HG03520 (cell line): Measurements from ENCODE around the gene CFAP161.
"Not testable (repeated sequence)": the region's sequence is repeated elsewhere in the genome, so short reads cannot be mapped to it uniquely, and the experiment has no call there.

Experiments
- ATAC-seq: cut with Tn5 transposase; IDR thresholded peaks from one replicate; pipeline ENCODE4 v1.9.1; 2021; ENCODE audit warnings: mild to moderate bottlenecking, moderate library complexity; ENCODE audit not compliant: unreplicated experiment

CFAP161 gene

DNA sequence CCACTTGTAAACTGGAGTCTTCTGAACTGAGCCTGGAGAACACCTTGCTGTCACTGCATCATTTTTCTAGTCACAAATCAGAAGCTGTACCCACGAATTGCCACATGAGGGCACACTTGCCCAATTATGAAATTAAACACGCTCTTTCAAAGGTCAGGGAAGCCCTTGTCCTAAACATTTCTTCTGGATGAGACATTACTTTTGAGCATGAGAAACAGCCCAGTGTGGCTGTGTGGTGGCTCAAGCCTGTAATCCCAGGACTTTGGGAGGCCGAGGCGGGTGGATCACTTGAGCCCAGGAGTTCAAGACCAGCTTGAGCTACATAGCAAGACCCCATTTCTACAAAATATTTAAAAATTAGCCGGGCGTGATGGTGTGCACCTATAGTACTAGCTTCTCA, 27.5 kb upstream of the CFAP161 start:
- ATAC-seq, result no peak

DNA sequence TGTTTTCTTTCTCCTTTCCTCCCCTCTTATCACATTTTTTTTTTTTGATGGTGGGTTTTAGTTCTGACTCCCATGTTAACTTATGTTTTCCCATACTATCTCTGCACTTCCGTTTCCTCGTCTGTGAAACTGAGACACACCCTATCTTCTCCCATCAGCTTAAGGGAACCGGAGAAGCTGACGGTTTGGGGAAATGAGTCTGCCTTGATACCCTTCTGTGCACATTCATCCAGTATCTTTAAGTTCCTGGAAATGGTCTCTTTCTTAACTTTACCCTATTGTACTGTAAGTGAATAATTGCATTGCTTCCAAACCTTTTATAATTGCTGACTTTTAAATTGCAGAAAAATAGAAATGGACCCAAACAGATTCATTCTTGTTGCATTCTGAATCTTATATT, 26.2 kb upstream of the CFAP161 start:
- ATAC-seq, result no peak

DNA sequence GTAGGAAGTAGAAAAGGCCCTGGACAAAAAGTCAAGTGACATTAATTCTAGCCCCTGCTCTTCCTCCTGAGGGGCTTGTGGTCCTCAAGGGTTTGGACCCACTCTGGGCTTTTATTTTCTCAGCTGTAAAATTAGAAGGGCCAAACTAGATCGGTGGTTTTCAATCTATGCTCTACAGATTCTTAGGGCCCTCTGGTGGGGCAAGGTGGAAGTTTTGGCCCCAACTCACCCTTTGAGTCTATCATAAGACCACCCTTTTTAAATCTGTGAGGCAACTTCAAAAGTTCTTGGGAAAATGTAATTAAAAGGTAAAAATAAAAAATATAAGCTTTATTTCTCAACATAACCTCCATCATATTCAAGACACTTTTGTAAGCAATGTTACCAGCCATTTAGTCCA, 25.6 kb upstream of the CFAP161 start:
- no peak for ATAC-seq

DNA sequence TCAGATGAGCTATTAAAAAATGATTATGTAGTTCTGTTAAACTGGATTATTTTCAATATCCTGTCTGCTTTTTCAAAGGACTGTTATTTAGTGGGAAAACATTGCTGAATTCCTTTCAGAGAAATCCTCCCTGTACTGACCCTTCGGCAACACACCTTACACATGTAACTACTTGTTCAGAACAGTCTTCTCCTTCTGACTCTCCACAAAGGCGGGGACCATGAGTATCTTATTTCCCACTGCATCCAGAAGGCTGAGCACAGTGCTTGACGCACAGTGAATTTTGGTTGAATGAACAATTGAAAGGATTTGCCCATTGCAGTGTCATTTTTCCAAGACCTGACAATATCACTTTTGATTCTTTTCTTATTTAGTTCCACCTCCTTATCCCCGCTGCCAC, 23.1 kb upstream of the CFAP161 start:
- no peak for ATAC-seq

DNA sequence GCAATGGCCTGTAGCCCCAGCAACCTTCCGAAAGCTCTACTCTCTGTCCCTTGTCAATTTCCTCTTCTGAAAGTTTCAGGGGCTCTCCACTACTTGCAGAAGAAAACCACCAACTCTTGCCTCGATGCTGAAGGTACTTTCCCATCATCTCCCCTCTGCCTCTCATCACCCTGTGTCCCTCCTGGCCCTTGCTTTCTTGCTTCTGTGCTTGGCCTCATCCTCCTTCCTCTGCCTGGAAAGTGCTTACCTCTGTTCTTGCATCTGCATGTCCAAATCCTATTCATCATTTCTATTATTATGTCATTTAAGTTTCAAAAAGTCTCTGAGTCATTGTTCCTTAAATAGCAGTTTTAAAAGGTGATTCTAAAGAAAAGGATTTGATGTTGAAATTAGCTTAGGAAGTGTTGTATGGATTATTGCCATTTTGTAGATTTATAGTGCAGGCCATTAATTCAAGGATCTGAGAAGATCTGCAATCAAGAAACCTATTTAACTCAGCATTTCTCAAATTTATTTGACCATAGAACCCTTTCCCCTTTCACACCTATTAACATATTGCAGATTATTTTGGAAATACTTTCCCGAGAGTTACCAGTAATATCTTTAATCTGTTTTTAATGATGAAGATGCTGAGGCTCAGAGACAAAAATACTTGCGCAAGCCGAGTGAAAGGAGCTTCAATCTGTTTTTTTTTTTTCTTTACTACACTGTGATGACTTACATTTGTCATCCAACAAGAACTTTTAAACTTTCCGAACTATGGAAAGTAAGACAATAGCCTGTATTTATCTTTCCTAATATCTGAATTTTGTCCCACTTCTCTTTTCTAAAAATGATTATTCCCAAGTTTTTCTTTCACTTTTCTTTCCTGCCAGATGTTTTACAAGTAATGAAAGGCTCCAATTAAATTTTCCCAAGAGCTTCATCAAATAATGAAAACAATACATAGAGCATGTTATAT, 22.3 kb upstream of the CFAP161 start:
- peak; percentile 71 for ATAC-seq

DNA sequence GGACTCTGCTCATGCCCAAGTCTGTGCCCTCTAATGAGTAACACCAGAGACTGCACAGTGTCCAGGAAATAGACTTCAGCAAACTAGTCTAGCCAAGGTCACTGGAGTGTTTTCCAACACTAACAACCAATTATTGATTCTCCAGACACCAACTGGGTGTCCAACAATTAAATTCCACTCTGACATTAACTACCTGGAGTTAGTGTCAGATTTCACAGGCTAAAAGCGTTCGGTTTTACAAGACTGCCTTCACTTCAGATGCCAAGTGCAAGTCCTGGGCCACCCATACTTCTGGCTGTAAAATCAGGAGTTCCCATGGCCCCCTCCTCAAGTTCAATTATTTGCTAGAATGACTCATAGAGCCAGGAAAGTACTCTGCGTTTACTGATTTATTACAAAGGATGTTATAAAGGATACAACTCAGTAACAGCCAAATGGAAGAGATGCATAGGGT, 20.8 kb upstream of the CFAP161 start:
- no peak for ATAC-seq

DNA sequence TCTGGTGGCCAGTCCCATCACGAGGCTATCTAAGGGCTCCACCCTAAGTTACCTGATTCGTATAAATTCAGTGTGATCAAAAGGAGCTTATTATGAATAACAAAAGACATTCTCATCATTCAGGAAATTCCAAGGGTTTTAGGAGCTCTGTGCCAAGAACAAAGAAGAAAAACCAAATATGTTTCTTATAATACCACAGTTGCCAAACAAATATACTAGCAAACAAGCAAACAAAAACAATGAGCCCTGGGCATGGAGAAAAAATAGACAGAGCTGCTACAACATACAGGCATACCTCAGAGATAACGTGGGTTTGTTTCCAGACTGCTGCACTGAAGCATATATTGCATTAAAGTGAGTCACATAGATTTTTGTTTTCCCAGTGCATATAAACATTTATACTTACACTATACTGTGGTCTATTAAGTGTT, 20.2 kb upstream of the CFAP161 start:
- ATAC-seq, result no peak

DNA sequence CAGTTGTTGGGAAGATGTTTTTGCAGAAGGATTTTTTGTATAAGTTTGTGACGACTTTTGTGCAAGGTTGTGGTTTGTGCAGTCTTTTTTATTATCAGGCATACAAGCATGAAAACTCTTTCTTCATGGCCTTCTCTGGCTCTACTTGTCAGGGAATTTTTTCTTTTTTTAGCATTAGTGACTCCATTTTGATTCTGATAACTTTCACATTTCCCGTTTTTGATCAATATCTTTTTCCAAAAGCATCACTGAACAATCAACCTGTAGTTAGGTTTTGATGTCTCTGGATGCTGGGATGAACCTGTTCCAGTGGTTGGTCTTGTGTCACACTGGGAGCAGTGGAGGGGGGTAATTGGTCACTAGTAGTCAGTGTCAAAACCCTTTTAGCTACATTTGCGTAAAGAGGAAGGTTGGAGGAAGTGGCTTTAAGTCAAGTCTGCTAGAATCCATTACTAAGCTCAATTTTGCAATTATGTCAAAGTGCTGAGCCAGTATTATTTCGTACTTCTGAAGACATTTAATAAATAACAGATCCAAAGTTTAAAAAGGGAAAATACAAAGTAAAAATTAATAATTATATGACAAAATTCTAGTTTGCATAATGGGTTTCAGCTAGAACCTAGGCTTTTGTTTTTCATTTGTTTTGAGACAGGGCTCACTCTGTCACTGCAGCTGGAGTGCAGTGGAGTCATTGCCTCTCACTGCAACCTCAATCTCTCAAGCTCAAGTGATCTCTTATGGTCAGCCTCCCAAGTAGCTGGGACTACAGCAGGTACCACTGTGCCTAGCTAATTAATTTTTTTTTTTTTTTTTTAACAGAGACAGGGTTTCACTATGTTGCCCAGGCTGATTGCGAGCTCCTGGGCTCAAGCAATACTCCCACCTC, 18.8 kb upstream of the CFAP161 start:
- no peak for ATAC-seq

DNA sequence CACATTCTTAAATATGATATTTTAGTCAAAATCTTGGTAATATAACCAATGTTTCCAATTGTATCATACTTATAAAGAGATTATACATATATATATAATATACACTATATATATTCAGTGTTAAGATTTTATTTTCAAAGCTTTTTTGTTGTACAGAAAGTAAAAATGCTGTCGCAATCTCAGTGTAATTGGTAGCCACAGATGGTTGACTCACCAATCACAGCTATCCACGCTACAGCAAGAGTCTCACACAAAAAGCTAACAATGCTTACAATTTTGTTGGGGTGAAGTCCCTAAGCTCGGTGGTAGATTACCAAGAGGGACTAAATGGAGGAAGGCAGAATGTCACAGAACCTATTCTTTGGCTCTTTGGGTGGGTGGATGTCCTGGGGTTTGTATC, 16.9 kb upstream of the CFAP161 start:
- no peak for ATAC-seq

DNA sequence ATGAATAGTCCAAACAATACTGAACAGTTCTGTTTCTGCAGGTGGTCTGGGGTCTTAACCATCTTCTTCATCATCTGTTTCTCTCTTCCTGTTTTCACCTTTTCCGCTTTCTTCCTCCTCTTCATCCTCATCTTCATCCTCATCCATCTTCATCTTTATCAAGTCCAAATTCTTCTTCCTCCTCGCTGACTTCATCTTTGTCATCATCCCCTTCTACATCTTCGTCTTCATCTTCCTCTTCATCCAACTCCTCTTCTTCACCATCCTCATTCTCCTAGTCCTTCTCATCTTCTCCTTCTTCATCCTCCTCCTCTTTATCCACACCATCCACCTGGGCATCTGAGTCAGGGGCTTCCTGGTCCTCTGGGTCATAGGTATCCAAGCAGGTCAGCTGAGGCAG, 16.5 kb upstream of the CFAP161 start:
- ATAC-seq, result no peak

DNA sequence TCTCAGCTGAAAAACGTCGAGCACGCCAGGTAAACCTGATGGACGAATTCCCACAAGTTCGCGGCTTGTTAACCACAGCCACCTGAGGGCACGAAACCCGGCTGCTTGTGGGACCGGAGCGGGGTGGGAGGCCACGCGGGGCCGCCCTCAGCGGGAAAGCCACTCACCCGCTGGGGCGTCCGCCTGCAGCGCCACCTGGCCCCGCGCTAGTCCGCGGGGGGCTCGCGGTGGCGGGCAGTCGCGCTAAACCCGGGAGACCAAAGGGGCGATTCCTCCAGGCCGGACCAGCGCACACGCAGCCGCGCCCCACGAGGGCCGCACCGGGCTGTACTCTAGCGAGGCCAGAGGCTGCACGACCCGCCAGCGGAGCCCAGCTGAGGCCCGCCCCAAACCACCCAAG, 15.7 kb upstream of the CFAP161 start:
- no peak for ATAC-seq

DNA sequence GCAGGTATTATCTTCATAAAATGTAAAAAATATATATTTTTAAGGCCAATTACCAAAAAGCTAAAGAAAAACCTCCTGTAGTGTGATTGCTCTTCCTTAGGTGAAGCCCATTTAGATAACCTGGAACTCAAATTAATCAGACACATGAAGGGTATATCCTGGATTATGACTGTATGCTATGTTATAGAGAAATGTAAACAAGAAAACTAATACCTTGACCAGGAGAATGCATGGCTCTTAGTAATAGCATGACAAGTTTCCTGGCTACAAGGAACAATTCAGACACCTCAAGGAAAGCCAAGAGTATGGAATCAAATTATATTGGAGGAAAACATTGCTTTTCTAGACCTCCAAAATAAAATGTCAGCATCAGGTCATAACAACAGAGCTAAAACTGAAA, 14.0 kb upstream of the CFAP161 start:
- ATAC-seq, result no peak

DNA sequence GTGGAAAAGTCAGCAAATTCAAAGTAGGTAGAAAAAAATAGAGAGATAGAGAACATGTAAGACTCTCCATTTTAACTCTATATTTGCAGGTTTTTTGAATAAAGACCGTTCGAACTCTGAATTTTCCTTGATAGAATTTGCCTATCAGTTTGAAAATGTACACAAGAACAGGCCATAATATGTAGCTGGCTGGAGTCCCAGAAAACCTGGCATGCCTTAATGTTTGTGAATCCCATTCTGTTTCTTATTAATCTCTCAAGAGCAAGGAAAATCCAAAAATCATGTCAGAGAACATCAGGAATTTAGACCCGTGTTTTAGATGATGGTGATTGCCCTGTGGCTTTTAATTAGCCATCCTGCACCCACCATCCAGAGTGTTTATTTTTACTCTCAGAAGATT, 7.2 kb upstream of the CFAP161 start:
- ATAC-seq, result no peak

DNA sequence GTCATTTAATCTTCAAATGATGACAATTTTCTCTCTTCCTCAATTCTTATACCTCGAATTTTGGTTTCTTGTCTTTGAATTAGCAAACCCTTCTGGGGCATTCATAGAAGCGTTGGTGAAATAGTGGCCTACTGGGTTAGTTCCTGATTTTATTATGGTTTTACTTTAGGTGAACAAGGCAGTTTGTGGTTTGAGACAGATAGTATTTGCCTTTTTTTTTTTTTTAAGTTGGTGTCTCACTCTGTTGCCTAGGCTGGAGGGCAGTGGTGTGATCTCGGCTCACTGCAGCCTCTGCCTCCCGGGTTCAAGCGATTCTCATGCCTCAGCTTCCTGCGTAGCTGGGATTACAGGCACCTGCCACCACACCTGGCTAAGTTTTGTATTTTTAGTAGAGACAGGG, 7.4 kb downstream of the CFAP161 start:
- ATAC-seq, result not testable (repeated sequence)

DNA sequence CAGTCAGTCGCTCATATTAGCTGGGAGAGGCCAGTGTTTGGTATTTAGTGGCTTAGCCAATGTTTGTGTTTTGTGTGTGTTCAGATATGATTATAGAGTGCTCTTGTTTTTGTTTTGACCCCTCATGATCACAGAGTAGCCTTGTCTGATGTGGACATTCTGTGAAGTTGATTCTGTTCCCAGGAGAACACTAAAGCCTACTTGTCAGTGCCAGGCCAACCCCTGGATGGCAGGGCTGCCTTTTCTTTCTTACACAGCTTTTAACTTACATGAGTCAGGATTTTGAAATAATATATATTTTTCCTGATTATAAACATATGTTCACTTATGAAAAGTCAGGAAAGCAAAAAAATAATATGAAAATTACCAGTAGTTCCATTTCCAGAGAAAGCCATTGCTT, 11.9 kb downstream of the CFAP161 start:
- ATAC-seq, result no peak

DNA sequence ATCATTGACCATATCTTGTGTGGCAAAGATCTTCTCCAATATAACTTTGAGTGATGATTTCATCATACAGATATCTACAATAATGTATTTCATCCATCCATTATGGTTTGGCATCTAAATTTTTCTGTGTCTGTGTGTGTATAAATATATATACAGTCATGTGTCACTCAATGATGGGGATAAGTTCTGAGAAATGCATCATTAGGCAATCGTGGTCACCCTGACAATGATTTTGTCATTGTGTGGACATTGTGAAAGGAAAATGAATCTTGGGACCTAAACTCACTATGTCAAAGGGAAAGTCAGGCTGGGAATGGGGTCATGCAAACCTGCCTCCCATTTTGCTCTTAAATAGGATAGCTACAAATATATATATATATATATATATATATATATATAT, 12.4 kb downstream of the CFAP161 start:
- ATAC-seq, result no peak

DNA sequence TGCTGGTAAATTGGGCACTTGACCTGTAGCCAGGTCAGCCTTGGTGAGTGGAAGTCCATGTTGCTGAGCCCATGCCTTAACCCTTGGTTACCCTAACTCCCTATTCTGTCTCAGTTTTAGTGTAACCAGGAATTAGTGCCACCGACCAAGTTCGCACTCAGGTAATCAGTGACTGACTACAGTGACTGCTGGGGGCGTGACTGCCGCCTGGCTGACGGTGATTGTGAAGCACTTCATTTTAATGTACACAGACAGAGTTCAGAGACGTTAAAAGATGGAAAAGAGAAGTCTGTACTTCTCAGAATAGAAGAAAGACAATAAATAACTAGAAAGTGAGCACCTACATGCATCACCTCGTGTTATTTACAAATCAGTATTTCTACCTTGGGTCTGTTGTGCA, 17.3 kb downstream of the CFAP161 start:
- no peak for ATAC-seq

DNA sequence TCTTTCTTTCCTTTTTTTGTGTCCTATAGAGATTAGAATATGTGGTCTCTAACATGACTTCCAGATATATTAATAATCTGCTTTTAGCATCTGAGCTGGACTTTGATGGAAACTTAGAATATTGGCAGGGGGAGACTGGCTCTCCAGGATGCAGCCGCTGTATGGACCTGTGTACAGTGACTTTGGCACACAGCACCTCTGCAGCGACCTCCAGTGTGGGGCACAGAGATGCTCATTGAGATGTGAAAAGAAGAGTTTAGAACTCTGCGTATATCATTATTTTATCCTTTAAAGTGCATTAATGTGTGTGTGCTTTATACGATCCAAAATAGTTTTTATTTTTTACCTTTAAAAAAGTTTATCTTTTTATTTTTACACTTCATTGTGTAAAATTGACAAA, 18.3 kb downstream of the CFAP161 start:
- ATAC-seq, result no peak

DNA sequence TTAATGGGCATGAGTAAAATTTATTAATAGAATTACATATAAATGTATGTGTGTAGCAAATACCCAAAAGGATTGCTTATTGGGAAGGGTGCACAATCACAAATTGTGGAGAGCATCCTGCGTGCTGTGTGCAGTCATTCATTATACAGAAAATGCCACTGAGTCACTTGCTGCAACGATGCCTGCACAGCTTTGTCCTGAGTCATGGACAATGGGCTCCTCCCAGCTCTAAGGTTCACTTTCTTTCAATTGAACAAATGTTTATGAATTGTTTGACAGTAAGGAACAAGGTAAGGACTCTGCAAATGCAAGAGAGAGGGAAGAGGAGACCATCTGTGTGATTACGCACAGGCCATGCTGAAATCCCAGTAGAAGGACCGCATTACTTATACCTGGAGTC, 18.7 kb downstream of the CFAP161 start:
- no peak for ATAC-seq

DNA sequence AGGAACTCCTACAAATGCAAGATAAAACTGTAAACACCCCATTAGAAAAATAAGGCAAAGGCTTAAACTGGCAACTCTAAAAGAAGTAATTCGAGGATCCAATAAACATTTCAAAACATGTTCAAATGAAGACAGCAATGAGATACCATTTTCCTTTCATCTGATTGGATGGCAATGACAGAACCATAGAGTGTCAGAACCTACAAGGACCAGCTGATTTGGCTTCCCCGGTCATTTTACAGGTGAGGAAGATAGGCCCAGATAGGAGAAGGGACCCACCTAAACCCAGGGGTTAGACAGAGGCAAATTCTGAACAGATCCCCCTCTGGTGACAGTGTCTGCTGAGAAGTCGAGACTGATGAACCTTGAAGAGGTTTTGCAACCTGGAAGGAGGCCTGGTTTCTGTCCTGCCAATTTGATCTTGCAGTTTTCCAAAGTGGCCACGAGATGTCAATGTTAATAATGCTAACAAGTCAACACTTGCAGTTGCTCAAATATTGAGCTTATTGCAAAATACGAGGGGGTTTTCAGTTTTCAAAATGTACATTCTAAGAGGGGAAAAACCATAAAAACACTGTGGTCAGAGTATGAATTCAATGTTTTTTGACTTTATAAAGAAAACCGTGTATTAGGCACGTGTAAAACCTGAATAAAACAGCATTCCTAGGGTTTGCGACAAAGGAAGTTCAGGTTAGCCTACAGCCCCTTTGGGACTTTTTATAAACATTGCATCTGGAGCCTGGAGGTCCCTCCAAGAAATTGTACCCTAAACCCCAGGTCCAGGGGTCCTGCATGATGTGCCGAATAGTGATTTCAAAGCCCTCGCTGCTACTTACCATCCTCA, 21.5 kb downstream of the CFAP161 start:
- ATAC-seq, result no peak

DNA sequence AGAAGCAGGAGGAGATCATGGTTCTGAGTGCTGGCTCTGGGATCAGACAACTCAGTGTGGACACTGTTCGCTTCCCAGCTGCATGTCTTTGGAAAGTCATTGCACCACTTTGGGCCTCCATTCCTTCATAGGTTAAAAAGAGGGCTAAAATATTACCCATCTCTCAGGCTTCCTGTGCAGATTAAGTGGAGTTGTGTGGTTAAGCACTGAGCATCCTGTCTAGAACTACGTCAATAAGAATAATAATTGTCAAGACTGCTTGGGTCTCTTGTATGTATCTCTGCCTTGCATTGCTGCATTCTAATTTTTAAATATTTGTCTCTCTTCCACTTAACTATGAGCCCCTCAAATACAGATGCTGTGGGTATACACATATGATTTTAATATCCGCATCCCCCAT, 22.3 kb downstream of the CFAP161 start:
- ATAC-seq, result no peak
